ENCODE measurements around the gene SRSF1.

- TF ChIP-seq SIN3A (IDR thresholded peaks at IDR 0.05; ENCODE audit: borderline replicate concordance, insufficient read depth, low read length) = peak; percentile 73; the same call in 1 of the 2 replicates
- peak in 1 of 2 experiments; percentile 13; a peak in 1 of 4 replicates for TF ChIP-seq REST (IDR thresholded peaks at IDR 0.05; ENCODE audit: insufficient read depth in 1 of 2, low read depth in 2 of 2, low read length in 2 of 2)
Measured at GRCh38 chr17:58006924-58007780, at the start of gene SRSF1.

Measured in PFSK-1 (cell line).